Mesenchymal stem cell (in vitro differentiated cells and primary cell): ENCODE data around the gene ZNF688.

ENCODE experiments used
- DNase-seq: peaks from one replicate; pipeline ENCODE4 v3.0.0-alpha.2; 2013
- H2AFZ ChIP-seq: one replicate; pipeline ENCODE4 v1.6.1; 2013; ENCODE audit warnings: low read depth, mild to moderate bottlenecking, control low read depth, inconsistent platforms, low read length, moderate library complexity
- H2AK5ac ChIP-seq: 2 replicates; pipeline ENCODE4 v1.6.1; 2013; ENCODE audit warnings: low read length, moderate library complexity, mild to moderate bottlenecking, inconsistent platforms; ENCODE audit not compliant: severe bottlenecking
- H2BK120ac ChIP-seq: one replicate; pipeline ENCODE4 v1.6.1; 2013; ENCODE audit warnings: low read depth, mild to moderate bottlenecking, inconsistent platforms, low read length, moderate library complexity
- H2BK12ac ChIP-seq, 2 experiments: one replicate each; pipeline ENCODE4 v1.6.1; 2013; ENCODE audit warnings: inconsistent platforms in 2 of 2, low read length in 2 of 2, mild to moderate bottlenecking in 2 of 2, moderate library complexity in 2 of 2, control low read depth in 1 of 2
- H2BK15ac ChIP-seq: one replicate; pipeline ENCODE4 v1.6.1; 2013; ENCODE audit warnings: mild to moderate bottlenecking, low read depth, inconsistent platforms; ENCODE audit not compliant: poor library complexity, severe bottlenecking
- H2BK5ac ChIP-seq: 2 replicates; pipeline ENCODE4 v1.6.1; 2013; ENCODE audit warnings: low read depth, mild to moderate bottlenecking, low read length, control low read depth, inconsistent platforms; ENCODE audit not compliant: poor library complexity, severe bottlenecking
- H3K14ac ChIP-seq, 2 experiments: one replicate each; pipeline ENCODE4 v1.6.1; 2013; ENCODE audit warnings: inconsistent platforms in 2 of 2, low read length in 2 of 2, control low read depth in 1 of 2, mild to moderate bottlenecking in 1 of 2, moderate library complexity in 1 of 2
- H3K18ac ChIP-seq, 2 experiments: one replicate each; pipeline ENCODE4 v1.6.1; 2013; ENCODE audit warnings: inconsistent platforms in 2 of 2, low read length in 2 of 2, control low read depth in 1 of 2, low read depth in 1 of 2, mild to moderate bottlenecking in 1 of 2
- H3K23ac ChIP-seq, 2 experiments: one replicate each; pipeline ENCODE4 v1.6.1; 2013; ENCODE audit warnings: inconsistent platforms in 2 of 2, low read length in 2 of 2, mild to moderate bottlenecking in 2 of 2, moderate library complexity in 2 of 2, control low read depth in 1 of 2
- H3K27ac ChIP-seq: 2 replicates; pipeline ENCODE4 v1.5.1; 2013; ENCODE audit warnings: mild to moderate bottlenecking, moderate library complexity, low read length, control low read depth, inconsistent platforms; ENCODE audit not compliant: poor library complexity, severe bottlenecking
- H3K27me3 ChIP-seq, 2 experiments: 2 replicates each; pipeline versions ENCODE4 v1.6.1 to v1.7.0; 2013; ENCODE audit warnings: low read length in 2 of 2, mild to moderate bottlenecking in 2 of 2, moderate library complexity in 2 of 2, control low read depth in 1 of 2, inconsistent platforms in 1 of 2; ENCODE audit not compliant: control insufficient read depth in 1 of 2, insufficient read depth in 1 of 2
- H3K36me3 ChIP-seq, 2 experiments: 2 replicates each; pipeline versions ENCODE4 v1.6.1 to v1.7.0; 2013; ENCODE audit warnings: low read length in 2 of 2, control low read depth in 1 of 2, inconsistent platforms in 1 of 2, low read depth in 1 of 2, mild to moderate bottlenecking in 1 of 2; ENCODE audit not compliant: insufficient read depth in 2 of 2, control insufficient read depth in 1 of 2
- H3K4ac ChIP-seq, 2 experiments: one replicate each; pipeline ENCODE4 v1.6.1; 2013; ENCODE audit warnings: inconsistent platforms in 2 of 2, low read length in 2 of 2, mild to moderate bottlenecking in 2 of 2, moderate library complexity in 2 of 2, control low read depth in 1 of 2, low read depth in 1 of 2
- H3K4me1 ChIP-seq: 2 replicates; pipeline ENCODE4 v1.6.1; 2013; ENCODE audit warnings: low read depth, low read length, control low read depth; ENCODE audit not compliant: control insufficient read depth, insufficient read depth
- H3K4me2 ChIP-seq: 2 replicates; pipeline ENCODE4 v1.6.1; 2013; ENCODE audit warnings: low read length, mild to moderate bottlenecking, inconsistent platforms; ENCODE audit not compliant: poor library complexity, severe bottlenecking
- H3K4me3 ChIP-seq, 2 experiments: 2 replicates each; pipeline versions ENCODE4 v1.5.1 to v1.7.0; 2013; ENCODE audit warnings: low read length in 2 of 2, mild to moderate bottlenecking in 2 of 2, control low read depth in 1 of 2, low read depth in 1 of 2; ENCODE audit not compliant: insufficient read depth in 1 of 2
- H3K79me1 ChIP-seq: replicated peaks from 2 replicates; pipeline ENCODE4 v1.6.1; 2013; ENCODE audit warnings: mild to moderate bottlenecking, control low read depth, low read length, inconsistent platforms; ENCODE audit not compliant: poor library complexity, severe bottlenecking
- H3K9ac ChIP-seq: 2 replicates; pipeline ENCODE4 v1.7.0; 2013; ENCODE audit warnings: mild to moderate bottlenecking, low read length, moderate library complexity
- H3K9me3 ChIP-seq: 2 replicates; pipeline ENCODE4 v1.7.0; 2013; ENCODE audit warnings: mild to moderate bottlenecking, low read length; ENCODE audit not compliant: control insufficient read depth
- H4K8ac ChIP-seq: one replicate; pipeline ENCODE4 v1.6.1; 2013; ENCODE audit warnings: inconsistent platforms, mild to moderate bottlenecking, low read length, moderate library complexity
- H4K91ac ChIP-seq: one replicate; pipeline ENCODE4 v1.6.1; 2013; ENCODE audit warnings: mild to moderate bottlenecking, low read length, inconsistent platforms
- WGBS: methylation state at CpG from one replicate; pipeline ENCODE4 v1.1.7; 2013; ENCODE audit warnings: mixed read lengths; 5-methylcytosine and 5-hydroxymethylcytosine counted together

Gene ZNF688

GRCh38 chr16:30569281-30569680 lies 2.2 kb downstream of the ZNF688 start:
- Histone ChIP-seq H3K9ac (no peak overlapping the region), H4K91ac (no peak overlapping the region), H3K27me3 (peaks cover 0 to 5% of the 10 kb centered on the region in 2 experiments), H3K36me3 (peaks cover 0 to 9% of the 10 kb centered on the region in 2 experiments), H3K9me3 (no peaks in the 10 kb centered on the region), H3K14ac (no peak overlapping the region), H2BK5ac (no peak overlapping the region), H3K4me2 (no peak overlapping the region), H2BK12ac (peak overlapping the region in 1 of 2 experiments; percentile 42), H3K4me1 (peaks cover 13% of the 10 kb centered on the region), H2AK5ac (no peak overlapping the region), H3K18ac (no peak overlapping the region), H3K23ac (no peak overlapping the region), H3K4ac (no peak overlapping the region), H2BK120ac (no peak overlapping the region), H4K8ac (no peak overlapping the region), H2AFZ (no peak overlapping the region), H2BK15ac (peak overlapping the region; percentile 46), H3K4me3 (no peak overlapping the region), H3K79me1 (peaks cover 12% of the 10 kb centered on the region), H3K27ac (no peak overlapping the region)
- WGBS = 94% methylated on average over 2 of the region's 3 CpGs
- no peak for DNase-seq

- H3K4ac ChIP-seq = no peak overlapping the region
- no peak overlapping the region for H2AFZ ChIP-seq
- H3K36me3 ChIP-seq = peaks cover 0 to 9% of the 10 kb centered on the region in 2 experiments
- H2BK5ac ChIP-seq = no peak overlapping the region
- no peak overlapping the region for H2BK15ac ChIP-seq
- H3K14ac ChIP-seq = no peak overlapping the region
- peaks cover 12% of the 10 kb centered on the region for H3K79me1 ChIP-seq
- peaks cover 13% of the 10 kb centered on the region for H3K4me1 ChIP-seq
- no peak overlapping the region for H3K27ac ChIP-seq
- H4K91ac ChIP-seq = peak overlapping the region; percentile 12
- no peak overlapping the region for H2BK12ac ChIP-seq
- no peak overlapping the region for H3K4me3 ChIP-seq
- peak; percentile 93 for DNase-seq
- no peak overlapping the region for H2BK120ac ChIP-seq
- H2AK5ac ChIP-seq = no peak overlapping the region
- peak overlapping the region; percentile 38 for H3K9ac ChIP-seq
- no peak overlapping the region for H3K4me2 ChIP-seq
- peaks cover 0 to 5% of the 10 kb centered on the region in 2 experiments for H3K27me3 ChIP-seq
- no peak overlapping the region for H3K23ac ChIP-seq
- H3K9me3 ChIP-seq = no peaks in the 10 kb centered on the region
- WGBS = 11% methylated on average over 3 of the region's 6 CpGs
- no peak overlapping the region for H4K8ac ChIP-seq
- H3K18ac ChIP-seq = peak overlapping the region in 1 of 2 experiments; percentile 57
Measured at GRCh38 chr16:30567991-30568638, 3.4 kb downstream of the ZNF688 start.

GRCh38 chr16:30567160-30567990 lies 4.1 kb downstream of the ZNF688 start:
- WGBS = 93% methylated on average over 8 of the region's 14 CpGs
- Histone ChIP-seq H4K8ac (peak overlapping the region; percentile 84), H3K27ac (no peak overlapping the region), H3K23ac (no peak overlapping the region), H3K4me3 (no peak overlapping the region), H3K4me1 (peaks cover 11% of the 10 kb centered on the region), H2BK120ac (no peak overlapping the region), H3K36me3 (peaks cover 0 to 9% of the 10 kb centered on the region in 2 experiments), H3K4me2 (no peak overlapping the region), H3K9ac (peak overlapping the region; percentile 38), H4K91ac (peak overlapping the region; percentile 18), H3K79me1 (peaks cover 12% of the 10 kb centered on the region), H3K4ac (no peak overlapping the region), H3K27me3 (peaks cover 0 to 5% of the 10 kb centered on the region in 2 experiments), H2BK15ac (peak overlapping the region; percentile 80), H3K9me3 (no peaks in the 10 kb centered on the region), H3K18ac (peak overlapping the region; percentile 28 to 57), H2AK5ac (no peak overlapping the region), H2AFZ (no peak overlapping the region), H2BK12ac (peak overlapping the region; percentile 52 to 54), H3K14ac (no peak overlapping the region), H2BK5ac (no peak overlapping the region)
- DNase-seq = peak; percentile 65

GRCh38 chr16:30566531-30566930 lies 5.0 kb downstream of the ZNF688 start:
- Histone ChIP-seq H3K27ac (no peak overlapping the region), H2BK12ac (no peak overlapping the region), H3K9me3 (no peaks in the 10 kb centered on the region), H3K4me1 (peaks cover 8% of the 10 kb centered on the region), H3K18ac (no peak overlapping the region), H2AK5ac (no peak overlapping the region), H4K8ac (no peak overlapping the region), H2BK120ac (no peak overlapping the region), H2BK5ac (no peak overlapping the region), H4K91ac (no peak overlapping the region), H3K36me3 (peaks cover 0 to 9% of the 10 kb centered on the region in 2 experiments), H3K79me1 (peaks cover 12% of the 10 kb centered on the region), H3K27me3 (peaks cover 0 to 5% of the 10 kb centered on the region in 2 experiments), H3K4me3 (no peak overlapping the region), H3K9ac (no peak overlapping the region), H3K23ac (no peak overlapping the region), H3K4me2 (no peak overlapping the region), H2AFZ (no peak overlapping the region), H3K4ac (no peak overlapping the region), H2BK15ac (no peak overlapping the region), H3K14ac (no peak overlapping the region)
- DNase-seq = no peak
- 100% methylated on average over 3 of the region's 4 CpGs for WGBS
